NCI-H2171 treated with DMSO at 0.1 percent for 48 hours (cell line): ENCODE measurements around the gene DXO.

Source experiments
- DNase-seq: peaks from one replicate; lab custom pipeline; 2025; lab: John Stamatoyannopoulos, UW

Gene DXO

GRCh38 chr6:31927242-31927862 lies 44.6 kb downstream of the DXO start, which contains the start of gene C2:
C2 (plus strand) TSS chr6:31927717; CDS start chr6:31927753, 36 bp downstream.
- no peak for DNase-seq

- peak; percentile 30 for DNase-seq
Observed at GRCh38 chr6:31922942-31923341, 49.0 kb downstream of the DXO start.

- DNase-seq: no peak
Observed at GRCh38 chr6:31920811-31921210, 51.1 kb downstream of the DXO start.
